HG03108 (cell line): ENCODE results near the gene CCSAP.
"Not testable (repeated sequence)": the region's sequence is repeated elsewhere in the genome, so short reads cannot be mapped to it uniquely, and the experiment has no call there.

ENCODE experiments used
- ATAC-seq: cut with Tn5 transposase; IDR thresholded peaks from one replicate; pipeline ENCODE4 v1.9.1; 2021; ENCODE audit warnings: moderate library complexity; ENCODE audit not compliant: unreplicated experiment

CCSAP gene

DNA sequence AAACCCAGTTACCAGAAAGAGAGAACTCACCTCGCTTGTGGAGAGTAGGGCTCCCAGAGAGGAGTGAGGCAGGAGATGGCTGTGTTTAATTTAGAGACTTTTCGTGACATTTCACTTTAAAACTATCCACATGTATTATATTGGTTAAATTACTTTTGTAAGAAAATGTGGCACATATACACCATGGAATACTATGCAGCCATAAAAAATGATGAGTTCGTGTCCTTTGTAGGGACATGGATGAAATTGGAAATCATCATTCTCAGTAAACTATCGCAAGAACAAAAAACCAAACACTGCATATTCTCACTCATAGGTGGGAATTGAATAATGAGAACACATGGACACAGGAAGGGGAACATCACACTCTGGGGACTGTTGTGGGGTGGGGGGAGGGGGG lies 51.2 kb downstream of the CCSAP start:
- ATAC-seq, result not testable (repeated sequence)

DNA sequence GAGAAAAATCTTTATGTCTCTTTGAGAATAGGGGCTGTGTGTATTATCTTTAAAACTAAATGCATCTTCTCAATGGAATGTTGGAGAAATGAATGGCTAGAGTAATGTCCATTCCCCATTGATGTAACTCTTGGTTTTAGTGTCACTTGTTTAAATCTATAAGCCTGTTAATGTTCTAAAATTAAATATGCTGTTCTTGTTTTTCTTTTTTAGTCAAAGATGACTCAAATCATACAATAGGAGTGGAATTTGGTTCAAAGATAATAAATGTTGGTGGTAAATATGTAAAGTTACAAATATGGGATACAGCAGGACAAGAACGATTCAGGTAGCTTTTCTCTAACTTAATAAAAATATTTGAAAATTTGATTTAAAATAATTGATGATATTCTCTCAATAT lies 54.3 kb downstream of the CCSAP start:
- ATAC-seq, result no peak

GRCh38 chr1:229287267-229287666 lies 55.6 kb downstream of the CCSAP start:
- no peak for ATAC-seq

DNA sequence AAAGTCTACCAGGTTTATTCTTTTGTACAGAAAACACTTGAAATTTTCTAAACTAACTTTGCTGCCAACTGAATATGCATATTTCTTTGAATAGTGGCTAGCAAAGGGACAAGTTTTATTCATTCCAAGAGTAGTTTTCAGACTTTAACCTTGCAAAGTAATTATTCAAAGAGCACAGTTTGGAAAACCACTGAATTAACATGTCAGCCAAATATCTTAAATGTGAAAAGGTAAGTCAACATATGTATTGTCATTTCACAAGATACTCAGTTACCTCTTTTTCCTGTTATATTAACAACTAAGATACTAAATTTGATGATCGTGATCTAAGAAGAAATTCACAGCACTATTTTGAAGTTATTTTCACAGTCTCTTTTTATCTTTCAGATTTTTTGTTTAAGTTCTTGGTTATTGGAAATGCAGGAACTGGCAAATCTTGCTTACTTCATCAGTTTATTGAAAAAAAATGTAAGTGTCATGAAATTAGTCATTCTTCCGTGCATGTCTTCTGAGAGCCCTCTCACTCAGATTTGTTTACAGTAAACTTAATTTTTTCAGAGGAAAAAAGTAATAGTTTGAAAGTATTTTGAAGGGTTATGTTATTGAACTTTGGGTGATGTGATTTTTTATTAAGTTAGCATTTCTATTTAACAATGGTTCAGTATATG lies 56.6 kb downstream of the CCSAP start:
- ATAC-seq, result no peak

GRCh38 chr1:229285440-229285839 lies 57.4 kb downstream of the CCSAP start:
- ATAC-seq, result no peak

DNA sequence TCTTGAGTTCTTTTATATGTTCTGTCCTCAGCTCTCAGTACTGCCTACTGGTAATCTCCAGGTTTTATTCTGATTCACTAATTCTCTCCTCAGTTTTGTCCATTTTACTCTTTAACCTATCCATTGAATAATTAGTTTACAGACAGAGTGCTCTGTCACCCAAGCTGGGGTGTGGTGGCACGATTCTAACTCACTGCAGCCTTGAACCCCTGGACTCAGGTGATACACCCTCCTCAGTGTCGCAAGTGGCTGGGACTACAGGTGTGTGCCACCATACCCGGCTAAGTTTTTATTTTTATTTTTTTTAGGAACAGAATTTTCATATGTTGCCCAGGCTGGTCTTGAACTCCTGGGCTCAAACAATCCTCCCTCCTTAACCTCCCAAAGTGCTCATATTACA lies 58.0 kb downstream of the CCSAP start:
- ATAC-seq, result no peak

DNA sequence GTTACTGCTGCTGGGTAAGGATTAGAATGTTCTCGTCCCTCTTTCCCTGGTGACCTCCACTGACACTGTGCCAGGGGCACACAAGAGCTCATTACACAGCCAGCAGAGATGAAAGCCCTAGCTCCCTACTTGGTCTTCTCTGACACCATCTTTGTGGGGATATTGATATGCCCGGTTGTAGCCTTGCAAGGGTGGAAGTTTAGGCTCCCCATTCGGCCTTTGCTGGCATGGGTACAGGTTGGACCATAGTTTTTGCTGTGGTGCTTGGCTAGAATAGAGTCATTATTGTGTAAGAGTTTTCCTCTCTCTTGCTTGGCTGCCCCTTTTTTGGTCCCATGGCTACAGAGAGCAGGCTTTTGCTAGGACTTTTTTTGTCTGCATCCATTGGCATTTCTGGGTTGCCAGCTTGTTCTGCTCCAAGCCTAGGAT lies 59.6 kb downstream of the CCSAP start:
- ATAC-seq, result no peak

DNA sequence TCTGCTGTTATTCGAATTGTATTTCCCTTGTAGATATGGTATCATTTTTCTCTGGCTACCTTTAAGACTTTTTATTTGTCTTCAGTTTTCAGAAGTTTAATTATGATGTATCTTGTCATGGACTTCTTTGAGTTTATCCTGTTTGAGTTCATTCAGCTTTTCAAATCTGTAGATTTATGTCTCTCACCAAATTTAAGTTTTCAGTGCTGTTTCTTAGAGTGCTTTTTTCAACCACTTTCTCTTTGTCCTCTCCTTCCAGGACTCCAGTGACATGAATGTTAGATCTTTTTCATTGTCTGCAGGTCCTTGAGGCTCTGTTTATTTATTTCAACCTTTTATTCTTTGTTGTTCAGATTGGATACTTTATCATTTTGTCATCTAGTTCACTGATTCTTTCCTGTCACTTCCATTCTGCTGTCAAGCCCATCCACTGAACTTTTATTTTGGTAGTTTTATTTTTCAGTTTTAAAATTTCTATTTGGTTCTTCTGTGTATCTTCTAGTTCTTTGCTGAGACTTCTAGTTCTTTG lies 60.5 kb downstream of the CCSAP start:
- ATAC-seq, result no peak

- ATAC-seq, result no peak
Observed at GRCh38 chr1:229281339-229281926, 61.4 kb downstream of the CCSAP start.

DNA sequence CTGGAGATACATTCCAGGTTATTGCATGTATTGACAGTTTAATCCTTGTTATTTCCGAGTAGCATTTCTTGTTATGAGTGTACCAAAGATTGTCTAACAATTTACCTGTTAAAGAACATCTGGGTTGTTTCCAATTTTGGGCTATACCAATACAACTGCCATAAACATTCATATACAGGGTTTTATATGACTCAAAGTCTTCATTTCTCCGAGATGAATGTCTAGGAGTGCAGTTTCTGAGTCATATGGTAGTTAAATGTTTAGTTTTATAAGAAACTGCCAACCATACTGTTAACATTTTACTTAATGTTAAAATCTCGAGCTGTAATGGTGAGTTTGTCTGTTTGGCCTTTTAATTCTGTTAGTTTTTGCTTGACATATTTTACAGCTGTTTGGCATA lies 61.9 kb downstream of the CCSAP start:
- ATAC-seq, result no peak

- no peak for ATAC-seq
Observed at GRCh38 chr1:229280037-229280828, 62.6 kb downstream of the CCSAP start.

GRCh38 chr1:229279242-229279641 lies 63.6 kb downstream of the CCSAP start:
- no peak for ATAC-seq

DNA sequence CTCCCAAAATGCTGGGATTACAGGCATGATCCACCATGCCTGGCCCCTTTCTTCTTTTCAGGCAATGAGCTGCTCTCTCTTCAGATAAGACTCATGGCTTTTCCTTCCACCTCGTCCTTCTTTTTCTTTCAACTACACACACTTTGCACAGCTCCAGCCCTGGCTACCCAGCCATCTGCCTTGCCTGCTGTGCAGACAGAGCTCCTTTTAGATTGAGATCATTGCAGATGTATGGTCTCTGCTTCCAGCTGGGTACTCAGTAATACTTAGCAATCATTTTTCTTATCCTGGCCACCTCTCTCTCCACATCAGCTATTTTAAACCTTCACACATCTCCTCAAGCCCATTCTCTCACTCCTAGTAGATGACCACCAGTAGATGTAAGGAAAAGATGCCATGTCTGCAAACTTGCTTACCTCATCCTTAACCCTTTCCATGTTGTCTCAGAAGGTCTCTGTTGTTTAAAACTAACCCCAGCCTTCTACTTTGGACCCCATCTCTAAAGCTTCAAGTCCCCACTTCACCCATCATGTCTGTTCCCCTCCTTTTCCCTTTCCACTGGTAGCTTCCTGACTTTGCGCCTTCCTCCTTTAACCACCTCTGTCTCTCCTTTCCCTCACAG lies 64.6 kb downstream of the CCSAP start:
- ATAC-seq, result no peak

DNA sequence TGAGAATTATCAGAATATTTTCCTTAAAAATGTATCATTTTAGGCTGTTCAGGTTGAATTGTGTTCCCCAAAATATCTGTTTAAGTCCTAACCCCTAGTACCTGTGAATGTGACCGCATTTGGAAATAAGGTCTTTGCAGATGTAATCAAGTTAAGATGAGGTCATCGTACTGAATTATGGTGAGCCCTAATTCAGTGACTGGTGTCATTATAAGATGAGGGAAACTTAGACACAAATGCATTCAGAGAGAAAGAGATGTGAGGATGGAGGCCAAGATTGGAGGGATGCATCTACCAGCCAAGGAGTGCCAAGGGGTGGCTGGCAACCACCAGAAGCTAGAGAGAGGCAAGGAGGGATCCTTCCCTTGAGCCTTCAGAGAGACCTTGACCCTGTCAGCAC lies 67.8 kb downstream of the CCSAP start:
- no peak for ATAC-seq

DNA sequence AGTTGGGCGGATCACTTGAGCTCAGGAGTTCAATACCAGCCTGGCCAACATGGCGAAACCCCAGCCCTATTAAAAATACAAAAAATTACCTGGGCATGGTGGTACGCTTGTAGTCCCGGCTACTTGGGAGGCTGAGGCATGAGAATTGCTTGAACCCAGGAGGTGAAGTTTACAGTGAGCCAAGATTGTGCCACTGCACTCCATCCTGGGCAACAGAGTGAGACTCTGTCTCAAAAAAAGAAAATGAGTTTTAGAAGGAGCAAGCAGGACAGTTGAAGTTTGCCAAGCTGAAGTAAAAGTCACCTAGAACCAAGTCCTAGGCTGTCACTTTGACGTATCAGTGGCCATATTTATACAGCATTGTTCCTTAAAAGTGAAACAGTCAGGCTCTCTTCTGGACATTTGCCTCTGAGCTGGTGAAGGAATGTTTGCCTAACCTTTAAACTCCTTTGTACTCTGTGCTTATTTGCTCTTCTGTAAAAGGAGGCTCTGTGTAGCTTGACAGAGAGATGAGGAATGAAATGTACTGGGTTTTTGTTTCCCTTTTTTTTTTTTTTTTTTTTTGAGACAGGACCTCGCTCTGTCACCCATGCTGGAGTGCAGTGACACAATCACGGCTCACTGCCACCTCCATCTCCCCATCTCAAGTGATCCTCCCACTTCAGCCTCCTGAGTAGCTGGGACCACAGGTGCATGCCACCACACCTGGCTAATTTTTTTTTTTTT lies 69.2 kb downstream of the CCSAP start:
- no peak for ATAC-seq

DNA sequence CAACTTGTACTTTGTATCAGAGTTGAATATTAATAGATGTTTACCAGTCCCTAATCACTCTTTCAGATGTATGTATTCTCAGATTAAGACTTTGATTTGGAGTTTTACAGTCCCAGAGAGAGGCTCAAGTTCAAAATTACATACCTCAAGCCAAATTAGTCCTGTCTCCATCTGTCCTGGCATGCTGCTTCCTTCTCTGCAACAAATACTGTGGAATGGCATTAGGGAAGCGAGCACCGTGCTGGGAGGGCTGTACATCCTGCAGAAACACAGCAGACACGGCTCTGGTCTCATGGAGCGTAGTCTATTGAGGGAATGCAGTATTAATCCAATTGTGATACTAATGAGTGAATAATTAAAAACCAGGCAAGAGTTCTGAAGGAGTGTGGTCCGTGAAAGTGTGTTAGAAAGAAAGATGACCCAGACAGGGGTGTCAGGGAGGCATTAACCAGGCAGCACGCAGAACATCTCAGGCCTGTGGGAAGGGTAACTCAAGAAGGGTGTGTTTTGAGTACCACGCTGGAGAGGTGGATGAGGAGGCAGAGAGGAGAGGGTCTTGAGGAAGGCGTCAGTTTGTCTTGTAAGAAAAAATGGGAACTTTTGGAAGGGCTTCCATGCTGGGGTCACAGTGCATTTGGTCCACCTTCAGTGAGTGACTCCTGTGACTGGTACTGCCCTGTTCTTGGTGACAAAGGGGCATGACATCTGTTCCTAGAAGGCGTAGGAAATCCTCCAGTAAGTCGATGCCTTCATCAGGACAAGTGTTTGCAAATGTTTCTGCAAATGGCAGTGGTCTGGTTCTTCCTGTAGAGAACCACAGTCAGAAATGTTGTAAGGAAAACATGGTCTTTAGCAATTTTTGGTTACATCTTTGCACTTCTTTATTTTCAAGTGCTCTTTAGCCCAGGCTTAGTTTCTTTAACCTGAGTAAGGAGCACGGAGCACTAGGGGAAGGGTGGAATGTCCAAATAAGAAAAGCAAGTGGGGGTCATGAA lies 70.4 kb downstream of the CCSAP start:
- ATAC-seq, result no peak

GRCh38 chr1:229271448-229272159 lies 71.2 kb downstream of the CCSAP start:
- peak; percentile 35 for ATAC-seq
